Measurements from ENCODE around the gene HAGHL. TPM values are rescaled to one million over a fixed set of nuclear protein-coding genes. Genes with fewer than 3 reads are reported as not detected.

The HAGHL gene
- total and polyA plus RNA-seq, 2 donors (not counting 3 experiments of a cell fraction or from before 2014, with no cell fraction given) = 6.3 to 6.8 TPM

GRCh38 chr16:692356-693108, 34.4 kb upstream of the HAGHL start:
- no peak overlapping the region for H3K27ac ChIP-seq (ENCODE audit: insufficient read depth, low read depth, low read length)
- H2AFZ ChIP-seq (ENCODE audit: low read depth, low read length) = no peak overlapping the region
- no peaks in the 10 kb centered on the region for H4K20me1 ChIP-seq (replicated peaks; ENCODE audit: control insufficient read depth, extremely low read depth, insufficient read depth, low read length)
- peaks cover 0 to 3% of the 10 kb centered on the region in 2 experiments for H3K36me3 ChIP-seq (ENCODE audit: control insufficient read depth in 2 of 2, extremely low read depth in 1 of 2, insufficient read depth in 2 of 2, low read length in 2 of 2)
- dilution Hi-C loops (cut with MboI; ENCODE audit: extremely low pct_ligation_motif_present, low sequenced_read_pairs) = no loop called here
- H3K4me1 ChIP-seq (ENCODE audit: control insufficient read depth, extremely low read depth, insufficient read depth, low read length) = peaks cover 6% of the 10 kb centered on the region
- H3K27me3 ChIP-seq (ENCODE audit: control insufficient read depth in 2 of 2, insufficient read depth in 2 of 2, low read length in 2 of 2) = peaks cover 32 to 34% of the 10 kb centered on the region in 2 experiments
- DNase-seq (ENCODE audit: low read depth, low spot score) (no peak), FAIRE-seq (no peak)
- no peaks in the 10 kb centered on the region for H3K79me2 ChIP-seq (ENCODE audit: control insufficient read depth, insufficient read depth, low read length)
- no TSS peak for BruUV-seq (replicated peaks)
- POLR2A ChIA-PET = no interaction called here
- H3K4me3 ChIP-seq (replicated peaks in 1 of 3; ENCODE audit: insufficient read depth in 1 of 3, low read depth in 1 of 3, low read length in 3 of 3) = no peak overlapping the region
- H3K9ac ChIP-seq (replicated peaks; ENCODE audit: extremely low read depth, insufficient read depth, low read length) = no peak overlapping the region
- H3K9me3 ChIP-seq (replicated peaks; ENCODE audit: control insufficient read depth, insufficient read depth, low read length) = no peaks in the 10 kb centered on the region
- intact Hi-C loops (cut with micrococcal nuclease) = no loop called here
- no peaks in the 10 kb centered on the region for H3K9me1 ChIP-seq (replicated peaks; ENCODE audit: control insufficient read depth, extremely low read depth, insufficient read depth, low read length)
- H3K4me2 ChIP-seq (ENCODE audit: insufficient read depth, low read length) = no peak overlapping the region
- CTCF ChIA-PET = no interaction called here
- TF ChIP-seq POLR2AphosphoS5 (IDR thresholded peaks at IDR 0.05; ENCODE audit: insufficient read depth, low read depth, low read length) (no peak), POLR2A (IDR thresholded peaks at IDR 0.05; ENCODE audit: low read depth, low read length) (no peak), GATA2 (IDR thresholded peaks at IDR 0.05; ENCODE audit: insufficient read depth, insufficient read length, low read depth, low read length) (no peak), MAX (IDR thresholded peaks at IDR 0.05; ENCODE audit: insufficient read depth, insufficient read length) (no peak), FOS (IDR thresholded peaks at IDR 0.05; ENCODE audit: borderline replicate concordance, insufficient read depth, low read length) (no peak), MYC (IDR thresholded peaks at IDR 0.05; ENCODE audit: low read depth, low read length) (no peak)

GRCh38 chr16:693364-693763, 33.5 kb upstream of the HAGHL start:
- Histone ChIP-seq H3K27ac (ENCODE audit: insufficient read depth, low read depth, low read length) (no peak overlapping the region), H3K4me2 (ENCODE audit: insufficient read depth, low read length) (no peak overlapping the region), H3K9ac (replicated peaks; ENCODE audit: extremely low read depth, insufficient read depth, low read length) (no peak overlapping the region), H3K4me1 (ENCODE audit: control insufficient read depth, extremely low read depth, insufficient read depth, low read length) (peaks cover 6% of the 10 kb centered on the region), H3K9me1 (replicated peaks; ENCODE audit: control insufficient read depth, extremely low read depth, insufficient read depth, low read length) (no peaks in the 10 kb centered on the region), H3K9me3 (replicated peaks; ENCODE audit: control insufficient read depth, insufficient read depth, low read length) (no peaks in the 10 kb centered on the region), H3K27me3 (ENCODE audit: control insufficient read depth in 2 of 2, insufficient read depth in 2 of 2, low read length in 2 of 2) (peaks cover 32 to 34% of the 10 kb centered on the region in 2 experiments), H2AFZ (ENCODE audit: low read depth, low read length) (no peak overlapping the region), H3K4me3 (replicated peaks in 1 of 3; ENCODE audit: insufficient read depth in 1 of 3, low read depth in 1 of 3, low read length in 3 of 3) (no peak overlapping the region), H3K79me2 (ENCODE audit: control insufficient read depth, insufficient read depth, low read length) (no peaks in the 10 kb centered on the region), H4K20me1 (replicated peaks; ENCODE audit: control insufficient read depth, extremely low read depth, insufficient read depth, low read length) (no peaks in the 10 kb centered on the region), H3K36me3 (ENCODE audit: control insufficient read depth in 2 of 2, extremely low read depth in 1 of 2, insufficient read depth in 2 of 2, low read length in 2 of 2) (no peaks in the 10 kb centered on the region)
- ChIA-PET POLR2A (no interaction called here), CTCF (no interaction called here)
- TF ChIP-seq CTCF (IDR thresholded peaks at IDR 0.05; ENCODE audit: extremely low read depth in 1 of 2, insufficient read depth in 1 of 2, low read depth in 1 of 2, low read length in 2 of 2) (no peak), FOS (IDR thresholded peaks at IDR 0.05; ENCODE audit: borderline replicate concordance, insufficient read depth, low read length) (no peak), POLR2AphosphoS5 (IDR thresholded peaks at IDR 0.05; ENCODE audit: insufficient read depth, low read depth, low read length) (no peak), POLR2A (IDR thresholded peaks at IDR 0.05; ENCODE audit: low read depth, low read length) (no peak), MYC (IDR thresholded peaks at IDR 0.05; ENCODE audit: low read depth, low read length) (no peak), JUN (IDR thresholded peaks at IDR 0.05; ENCODE audit: borderline replicate concordance, insufficient read depth, insufficient read length, low read depth) (no peak), GATA2 (IDR thresholded peaks at IDR 0.05; ENCODE audit: insufficient read depth, insufficient read length, low read depth, low read length) (no peak), EZH2 (IDR thresholded peaks at IDR 0.05; ENCODE audit: borderline replicate concordance, low read depth, low read length, severe bottlenecking) (no peak), MAX (IDR thresholded peaks at IDR 0.05; ENCODE audit: insufficient read depth, insufficient read length) (no peak)
- no TSS peak for BruUV-seq (replicated peaks)
- DNase-seq (ENCODE audit: low read depth, low spot score) (no peak), FAIRE-seq (no peak)
- dilution Hi-C loops (cut with MboI; ENCODE audit: extremely low pct_ligation_motif_present, low sequenced_read_pairs) (no loop called here), intact Hi-C loops (cut with micrococcal nuclease) (no loop called here)
